Renal cortex interstitium (tissue), 11 donors: ENCODE data around the gene FANCC. TPM values are rescaled to one million over a fixed set of nuclear protein-coding genes. Genes with fewer than 3 reads are reported as not detected.
"Not testable (repeated sequence)": the region's sequence is repeated elsewhere in the genome, so short reads cannot be mapped to it uniquely, and the experiment has no call there.

Experiments used
- DNase-seq, 11 donors: peaks; one replicate each; pipeline ENCODE4 v3.0.0-alpha.2; 2013; ENCODE audit warnings: low read depth in 9 of 11, low spot score in 4 of 11; ENCODE audit errors: extremely low read depth in 1 of 11
- polyA plus RNA-seq, 3 donors: library from polyadenylated mRNA; unstranded; fragments of 120-200 nt; gene quantifications; one replicate each; pipeline ENCODE4 v1.2.1, GENCODE V29; 2013; ENCODE audit not compliant: insufficient read length in 3 of 3

FANCC gene
- polyA plus RNA-seq, 3 donors = 21.4 to 24.4 (median 23.9) TPM

- no peak for DNase-seq
These were observed 23.9 kb upstream of the FANCC start for GRCh38 chr9:95341293-95341962.

- no peak for DNase-seq
These were observed 20.7 kb upstream of the FANCC start for GRCh38 chr9:95338243-95338642.

DNA sequence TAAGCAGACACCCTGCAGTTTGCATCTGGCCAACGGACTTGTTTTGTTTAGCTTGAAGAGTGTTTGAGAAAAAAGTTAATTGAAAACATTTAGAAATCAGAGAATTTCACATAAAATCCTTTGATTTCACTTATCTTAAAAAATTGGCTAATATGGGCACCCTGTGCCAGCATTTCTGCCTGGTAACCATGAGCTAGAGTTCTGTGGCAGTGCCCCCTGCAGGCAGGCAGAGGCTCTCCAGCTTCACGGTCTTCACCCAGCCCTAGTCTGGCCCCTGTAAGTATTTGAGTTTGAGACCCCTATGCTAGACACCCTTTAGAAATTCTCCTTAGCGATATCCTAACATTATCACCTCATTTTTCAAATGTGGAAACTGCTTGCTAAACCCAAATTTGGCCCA lies 18.8 kb upstream of the FANCC start:
- DNase-seq = no peak

DNA sequence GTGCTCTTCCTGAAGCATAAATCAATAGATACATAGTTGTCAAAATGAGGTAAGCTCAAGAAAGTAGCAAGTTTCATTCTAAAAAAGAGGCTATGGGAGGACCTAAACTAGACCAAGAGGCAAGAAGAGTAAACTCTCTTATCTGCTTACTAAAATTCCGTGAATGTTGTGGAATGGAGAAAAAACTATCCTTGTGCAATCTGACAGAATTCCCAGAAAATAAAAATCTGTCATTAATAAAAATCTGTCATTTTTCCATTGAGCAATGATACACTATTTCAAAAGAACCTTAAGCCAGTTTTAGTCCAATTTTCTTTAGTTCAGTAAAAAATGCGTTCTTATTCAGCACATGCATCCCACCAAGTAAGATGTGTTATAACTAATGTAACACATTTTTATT lies 15.9 kb upstream of the FANCC start:
- no peak for DNase-seq

GRCh38 chr9:95332860-95333259 lies 15.4 kb upstream of the FANCC start:
- no peak for DNase-seq

GRCh38 chr9:95330720-95331404 lies 13.4 kb upstream of the FANCC start:
- no peak for DNase-seq

GRCh38 chr9:95329061-95329460 lies 11.6 kb upstream of the FANCC start:
- DNase-seq = not testable (repeated sequence)

DNA sequence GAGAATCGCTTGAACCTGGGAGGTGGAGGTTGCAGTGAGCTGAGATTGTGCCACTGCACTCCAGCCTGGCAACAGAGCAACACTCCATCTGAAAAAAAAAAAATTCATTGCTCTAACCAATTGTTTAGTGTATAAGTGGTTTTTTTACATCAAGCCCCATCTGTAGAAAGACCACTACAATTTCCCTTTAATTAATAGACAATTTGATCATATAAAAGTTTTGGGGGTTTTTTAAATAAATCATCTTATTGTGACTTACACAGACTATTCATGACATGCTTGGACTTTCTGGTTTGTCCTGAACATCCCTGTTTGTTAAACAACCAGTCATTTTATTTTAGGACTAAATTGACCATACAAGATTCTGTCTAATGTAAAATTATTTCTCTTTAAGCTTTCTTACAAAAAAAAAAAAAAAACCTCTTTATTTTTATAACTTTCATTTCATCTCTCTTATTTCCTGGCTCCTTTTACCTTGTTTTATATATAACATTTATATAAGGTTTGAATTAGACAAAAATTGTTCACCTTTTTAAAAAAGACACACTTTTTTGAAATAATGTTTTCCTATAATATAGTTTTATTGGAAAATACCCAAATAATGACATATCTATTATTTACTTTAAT lies 9.8 kb upstream of the FANCC start:
- no peak for DNase-seq

GRCh38 chr9:95325221-95325620 lies 7.7 kb upstream of the FANCC start:
- DNase-seq = no peak

GRCh38 chr9:95317893-95318211 lies 343 bp upstream of the FANCC start:
- peak in 1 of 11 donors; percentile 23 for DNase-seq

DNA sequence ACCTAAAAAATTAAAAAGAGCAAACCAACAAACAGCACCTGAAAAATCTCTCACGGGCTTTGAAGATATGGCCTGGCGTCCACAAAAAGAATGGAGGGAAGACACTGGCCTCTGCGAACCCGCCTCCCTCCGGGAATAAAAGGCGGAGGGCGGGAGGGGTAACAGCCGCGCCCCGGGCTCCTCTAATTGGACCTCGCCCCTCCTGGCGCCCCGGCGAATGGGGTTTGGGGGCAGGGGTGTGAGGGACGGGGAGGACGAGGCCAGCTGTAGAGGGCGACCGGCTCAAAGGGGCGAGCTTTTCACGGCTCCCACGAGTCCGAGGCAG lies 753 bp downstream of the FANCC start:
- DNase-seq = peak in 9 of 11 donors; percentile 36 to 63 (median 53)

GRCh38 chr9:95316274-95316673 lies 1.2 kb downstream of the FANCC start:
- no peak for DNase-seq

DNA sequence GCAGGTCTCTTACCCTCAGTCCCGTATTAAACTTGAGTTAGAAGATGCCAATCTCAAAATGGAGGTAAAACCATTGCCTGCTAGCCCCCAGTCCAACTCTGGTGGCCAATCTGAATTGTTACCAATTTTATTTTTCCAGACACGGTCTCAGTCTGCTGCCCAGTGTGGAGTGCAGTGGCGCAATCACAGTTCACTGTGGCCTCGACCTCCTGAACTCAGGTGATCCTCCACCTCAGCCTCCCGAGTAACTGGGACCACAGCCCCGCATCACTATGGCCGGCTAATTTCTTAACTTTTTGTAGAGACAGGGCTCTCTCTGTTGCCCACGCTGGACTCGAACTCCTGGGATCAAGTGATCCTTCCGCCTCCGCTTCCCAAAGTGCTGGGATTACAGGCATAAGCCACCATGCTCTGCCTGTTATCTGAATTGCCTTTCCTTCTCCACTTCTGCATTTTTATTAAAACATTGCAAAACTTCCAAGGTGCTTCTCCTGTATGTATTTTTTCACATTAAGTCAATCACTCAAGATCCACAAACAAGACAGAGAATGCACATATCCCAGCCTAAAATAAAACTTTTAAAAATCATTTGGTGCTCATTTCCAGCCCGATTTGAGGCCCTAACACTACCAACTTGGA lies 2.3 kb downstream of the FANCC start:
- DNase-seq = no peak

- peak in 7 of 11 donors; percentile 49 to 71 (median 63) for DNase-seq
These were observed 4.5 kb downstream of the FANCC start for GRCh38 chr9:95313010-95313498.

DNA sequence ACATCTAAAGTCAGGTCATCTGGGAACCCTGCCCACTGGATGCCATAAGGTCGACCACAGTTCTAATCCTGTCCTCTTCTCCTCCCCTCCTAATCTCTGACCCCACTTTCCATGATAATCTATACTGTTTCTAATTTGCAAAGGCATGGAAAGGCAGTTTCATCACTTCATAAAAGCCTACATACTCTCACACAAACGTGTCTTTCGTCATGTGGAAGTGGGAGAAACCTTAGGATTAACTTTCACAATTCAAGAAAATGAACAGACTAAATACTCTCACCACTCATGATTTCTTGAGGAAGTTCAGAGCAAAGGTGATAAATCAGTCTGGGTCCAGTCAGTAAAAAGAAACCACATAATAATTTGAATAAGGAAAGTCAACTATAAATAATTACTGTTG lies 5.5 kb downstream of the FANCC start:
- DNase-seq = no peak

DNA sequence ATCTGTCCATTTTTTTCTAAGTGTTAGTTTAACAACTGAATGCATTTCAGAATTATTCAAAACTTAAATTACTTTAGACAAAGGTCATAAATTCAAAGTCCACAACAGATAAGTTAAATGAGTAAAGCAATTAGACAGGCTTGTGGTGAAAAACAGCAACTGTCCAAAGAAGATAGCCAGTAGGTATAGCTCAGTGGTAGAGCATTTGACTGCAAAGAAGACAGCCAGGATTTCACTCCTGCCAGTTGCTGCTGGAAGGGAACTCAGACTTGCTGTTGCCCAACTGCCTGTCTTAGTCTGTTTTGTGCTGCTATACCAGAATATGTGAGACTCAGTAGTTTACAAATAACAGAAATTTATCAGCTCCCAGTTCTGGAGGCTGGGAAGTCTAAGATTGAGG lies 10.0 kb downstream of the FANCC start:
- no peak for DNase-seq

GRCh38 chr9:95306819-95307218 lies 10.7 kb downstream of the FANCC start:
- no peak for DNase-seq

GRCh38 chr9:95305770-95306492 lies 11.6 kb downstream of the FANCC start:
- no peak for DNase-seq

DNA sequence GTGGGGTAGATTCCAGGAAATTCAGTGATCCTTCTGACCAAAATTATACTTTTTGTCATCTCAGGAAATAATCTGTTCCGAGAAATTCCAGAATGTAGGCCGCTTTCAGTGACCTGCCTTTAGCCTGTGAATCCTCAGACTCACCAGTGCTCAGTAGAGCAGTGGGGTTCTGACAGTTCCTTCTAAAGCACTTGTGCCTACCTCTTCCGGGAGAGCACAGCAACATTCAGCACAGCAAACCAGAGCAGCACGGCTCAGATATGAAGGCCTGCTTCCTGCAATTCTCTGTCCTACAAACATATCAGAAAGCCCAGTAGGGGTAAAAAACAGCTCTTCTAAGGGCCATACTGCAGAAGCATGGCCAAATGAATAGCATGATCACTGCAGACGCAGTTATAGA lies 15.0 kb downstream of the FANCC start:
- DNase-seq = no peak
